Prostate gland (tissue), 2 donors: ENCODE data around the gene TSPAN14. TPM values are rescaled to one million over a fixed set of nuclear protein-coding genes. Genes with fewer than 3 reads are reported as not detected.
A peak's percentile ranks its signal among the peaks of the same experiment; 100 is the strongest.

Experiments
- DNase-seq: peaks from one replicate; pipeline ENCODE4 v3.0.0-alpha.2; 2019; ENCODE audit warnings: low spot score
- H3K27ac ChIP-seq, 2 donors: fragments of 200-600 bp; sonication (generic); 2 replicates each; pipeline ENCODE4 v1.5.1; 2017 to 2019
- H3K27me3 ChIP-seq: fragments of 200-600 bp; sonication (generic); replicated peaks from 2 replicates; pipeline ENCODE4 v1.5.1; 2019; ENCODE audit not compliant: insufficient read depth
- H3K36me3 ChIP-seq, 2 donors: fragments of 200-600 bp; sonication (generic); 1 replicate in 1 of 2; 2 replicates in 1 of 2; pipeline versions ENCODE4 v1.5.1 to v1.8.1; 2017 to 2019
- H3K4me1 ChIP-seq: fragments of 200-600 bp; sonication (generic); replicated peaks from 2 replicates; pipeline ENCODE4 v1.5.1; 2019
- H3K4me3 ChIP-seq, 2 donors: fragments of 200-600 bp; sonication (generic); 2 replicates each; pipeline ENCODE4 v1.5.1; 2017 to 2019
- H3K9me3 ChIP-seq: fragments of 200-600 bp; sonication (generic); 2 replicates; pipeline ENCODE4 v1.5.1; 2017
- POLR2A ChIP-seq: fragments of 450-650 bp; IDR thresholded peaks from one replicate; pipeline ENCODE4 v1.6.1; 2016; ENCODE audit warnings: antibody characterized with exemption, mild to moderate bottlenecking
- POLR2AphosphoS5 ChIP-seq: sonication (generic); formaldehyde crosslinking; IDR thresholded peaks from one replicate; pipeline ENCODE4 v1.6.1; 2017; ENCODE audit warnings: antibody characterized with exemption
- WGBS: methylation state at CpG from one replicate; pipeline ENCODE4 v1.1.5; 2018; 5-methylcytosine and 5-hydroxymethylcytosine counted together
- intact Hi-C: fragments of 100-400 bp; cut with DNase I; formaldehyde crosslinking; loops from one replicate; pipeline ENCODE4 v1.14.2; 2022
- total RNA-seq, 2 donors: library from RNA; depleted of rRNA; stranded (reverse); fragments of >200 nt; gene quantifications; one replicate each; pipeline ENCODE4 v1.1.0, GENCODE V29; 2016
- TF ChIP-seq, protein P1 (sequence below), 4 experiments: fragments of 200-600 bp in 2 of 4; fragments of 450-650 bp in 2 of 4; sonication (generic) in 2 of 4; IDR thresholded peaks; 1 replicate in 3 of 4; 2 replicates in 1 of 4; pipeline ENCODE4 v1.5.1; 2016 to 2019; ENCODE audit warnings: antibody characterized with exemption in 4 of 4, mild to moderate bottlenecking in 2 of 4, moderate library complexity in 2 of 4

Gene TSPAN14
- total RNA-seq, 2 donors from 2014 or later, result 69.8 to 103 TPM

DNA sequence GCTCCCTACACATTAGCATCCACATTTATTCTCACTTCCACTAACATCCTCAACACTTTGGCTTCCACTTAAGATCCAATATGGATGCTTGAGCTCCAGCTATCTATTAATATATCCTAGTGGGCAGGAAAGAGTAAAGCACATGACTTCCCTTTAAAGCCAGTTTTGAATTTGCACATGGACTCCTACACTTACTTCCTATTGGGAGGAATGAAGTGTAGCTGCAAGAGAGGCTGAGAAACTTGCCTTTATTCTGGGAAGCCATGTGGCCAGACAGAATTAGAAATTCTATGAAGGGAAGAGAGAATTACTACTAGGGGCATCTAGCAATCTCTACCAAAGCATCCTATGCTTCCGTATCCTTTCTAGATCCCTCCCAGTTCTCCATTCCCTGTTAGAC, 3.0 kb upstream of the TSPAN14 start:
- intact Hi-C loops, result no loop called here
- H3K36me3 ChIP-seq, result no peaks in the 10 kb centered on the region
- WGBS, result 100% methylated on average over 1 of the region's 1 CpG

DNA sequence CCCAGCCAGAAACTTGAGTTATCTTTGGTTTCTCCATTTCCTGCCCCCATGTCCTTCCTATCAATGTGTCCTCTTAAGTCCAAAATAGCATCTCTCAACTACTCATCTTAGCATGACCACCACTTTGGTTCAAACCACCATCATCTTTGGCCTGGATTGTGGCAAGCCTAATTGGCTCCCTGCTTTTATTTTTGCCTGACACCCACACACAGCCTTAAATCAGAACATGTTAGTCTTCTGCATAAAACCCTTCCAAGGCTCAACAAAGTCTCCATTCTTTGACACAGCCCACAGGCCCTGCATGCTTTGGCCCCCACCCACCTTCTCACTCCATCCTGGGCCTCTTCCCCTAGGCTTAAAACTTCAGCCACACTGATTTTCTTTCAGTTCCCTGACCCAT, 2.0 kb upstream of the TSPAN14 start:
- H3K9me3 ChIP-seq, result no peaks in the 10 kb centered on the region
- H3K27me3 ChIP-seq, result no peaks in the 10 kb centered on the region
- no peak for DNase-seq
- intact Hi-C loops, result no loop called here
- H3K27ac ChIP-seq, result no peak overlapping the region
- no peak for TF ChIP-seq POLR2A
- no peak for TF ChIP-seq POLR2AphosphoS5
- TF ChIP-seq, protein P1, sequence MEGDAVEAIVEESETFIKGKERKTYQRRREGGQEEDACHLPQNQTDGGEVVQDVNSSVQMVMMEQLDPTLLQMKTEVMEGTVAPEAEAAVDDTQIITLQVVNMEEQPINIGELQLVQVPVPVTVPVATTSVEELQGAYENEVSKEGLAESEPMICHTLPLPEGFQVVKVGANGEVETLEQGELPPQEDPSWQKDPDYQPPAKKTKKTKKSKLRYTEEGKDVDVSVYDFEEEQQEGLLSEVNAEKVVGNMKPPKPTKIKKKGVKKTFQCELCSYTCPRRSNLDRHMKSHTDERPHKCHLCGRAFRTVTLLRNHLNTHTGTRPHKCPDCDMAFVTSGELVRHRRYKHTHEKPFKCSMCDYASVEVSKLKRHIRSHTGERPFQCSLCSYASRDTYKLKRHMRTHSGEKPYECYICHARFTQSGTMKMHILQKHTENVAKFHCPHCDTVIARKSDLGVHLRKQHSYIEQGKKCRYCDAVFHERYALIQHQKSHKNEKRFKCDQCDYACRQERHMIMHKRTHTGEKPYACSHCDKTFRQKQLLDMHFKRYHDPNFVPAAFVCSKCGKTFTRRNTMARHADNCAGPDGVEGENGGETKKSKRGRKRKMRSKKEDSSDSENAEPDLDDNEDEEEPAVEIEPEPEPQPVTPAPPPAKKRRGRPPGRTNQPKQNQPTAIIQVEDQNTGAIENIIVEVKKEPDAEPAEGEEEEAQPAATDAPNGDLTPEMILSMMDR (IDR thresholded peaks at IDR 0.05), result no peak
- no peaks in the 10 kb centered on the region for H3K36me3 ChIP-seq
- H3K4me1 ChIP-seq, result no peaks in the 10 kb centered on the region
- no peak overlapping the region for H3K4me3 ChIP-seq

More for the DNA sequence above, 3.0 kb upstream of the TSPAN14 start:
- no peaks in the 10 kb centered on the region for H3K9me3 ChIP-seq
- TF ChIP-seq POLR2A, result no peak
- TF ChIP-seq, protein P1 (IDR thresholded peaks at IDR 0.05), result no peak
- TF ChIP-seq POLR2AphosphoS5, result no peak
- H3K27me3 ChIP-seq, result no peaks in the 10 kb centered on the region
- H3K4me3 ChIP-seq, result no peak overlapping the region
- H3K4me1 ChIP-seq, result no peaks in the 10 kb centered on the region
- H3K27ac ChIP-seq, result no peak overlapping the region
- no peak for DNase-seq

DNA sequence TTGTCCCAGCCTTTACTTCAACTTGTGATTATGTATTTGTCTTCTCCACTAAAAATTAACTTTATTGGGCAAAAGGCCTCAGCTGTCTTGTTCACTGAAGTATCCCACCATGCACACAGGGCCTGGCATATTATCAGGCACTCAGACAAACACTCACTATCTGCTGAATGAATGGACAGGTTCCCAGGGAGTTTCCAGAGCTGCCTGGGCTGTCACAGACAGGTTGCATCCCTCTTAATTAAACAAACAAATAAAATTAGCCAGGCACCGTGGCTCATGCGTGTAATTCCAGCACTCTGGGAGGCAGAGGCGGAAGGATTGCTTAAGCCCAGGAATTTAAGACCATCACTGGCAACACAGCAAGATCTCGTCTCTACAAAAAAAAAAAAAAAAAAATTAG, 1.5 kb upstream of the TSPAN14 start:
- intact Hi-C loops, result no loop called here
- Histone ChIP-seq H3K27ac (peak overlapping the region in 1 of 2 donors; percentile 92), H3K27me3 (no peaks in the 10 kb centered on the region), H3K9me3 (no peaks in the 10 kb centered on the region), H3K36me3 (no peaks in the 10 kb centered on the region), H3K4me3 (no peak overlapping the region), H3K4me1 (peaks cover under 1% of the 10 kb centered on the region)
- no peak for TF ChIP-seq POLR2A
- TF ChIP-seq POLR2AphosphoS5, result peak; percentile 23
- WGBS, result 30% methylated on average over 4 of the region's 4 CpGs
- DNase-seq, result no peak

DNA sequence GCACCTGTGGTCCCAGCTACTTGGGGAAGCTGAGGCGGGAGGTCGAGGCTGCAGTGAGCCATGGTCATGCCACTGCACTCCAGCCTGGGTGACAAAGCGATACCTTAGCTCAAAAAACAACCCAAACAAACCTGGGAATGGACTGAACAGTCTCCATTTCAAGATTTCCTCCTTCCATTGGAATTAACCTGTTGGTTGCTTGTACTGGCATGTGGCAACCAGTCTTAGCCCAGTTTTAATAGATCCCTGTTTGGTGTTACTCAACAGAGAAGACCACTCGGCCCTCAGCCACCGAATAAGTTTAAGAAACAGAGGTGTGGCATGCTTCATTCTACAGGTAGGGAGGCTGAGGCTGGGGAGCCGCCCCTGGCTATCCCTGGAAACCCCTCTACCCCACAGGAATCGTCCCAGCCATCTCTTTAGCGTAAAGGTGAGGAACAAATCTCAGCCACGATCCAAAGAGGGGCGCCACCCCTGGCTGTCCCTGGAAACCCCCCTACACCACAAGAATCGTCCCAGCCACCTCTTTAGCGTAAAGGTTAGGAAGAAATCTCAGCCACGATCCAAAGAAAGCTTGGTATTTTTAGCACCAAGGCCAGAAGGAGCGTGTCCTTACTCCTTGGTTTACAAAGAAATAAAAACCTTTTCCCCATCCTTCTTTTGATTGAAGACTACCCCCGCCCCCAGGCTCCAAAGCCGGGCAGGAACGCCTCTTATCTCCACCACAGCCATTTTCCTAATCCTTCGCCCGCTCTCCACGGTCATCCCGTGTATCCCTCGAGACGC, 861 bp upstream of the TSPAN14 start:
- intact Hi-C loops, result no loop called here
- peak overlapping the region; percentile 90 to 92 for H3K27ac ChIP-seq
- DNase-seq, result no peak
- H3K4me1 ChIP-seq, result peaks cover 6% of the 10 kb centered on the region
- 20% methylated on average over 23 of the region's 23 CpGs for WGBS
- H3K9me3 ChIP-seq, result no peaks in the 10 kb centered on the region
- peak overlapping the region; percentile 29 to 31 for H3K4me3 ChIP-seq
- no peaks in the 10 kb centered on the region for H3K36me3 ChIP-seq
- no peaks in the 10 kb centered on the region for H3K27me3 ChIP-seq
- TF ChIP-seq, protein P1 (IDR thresholded peaks at IDR 0.05), result peak in 1 of 4 experiments; percentile 11
- peak; percentile 38 for TF ChIP-seq POLR2AphosphoS5
- no peak for TF ChIP-seq POLR2A

DNA sequence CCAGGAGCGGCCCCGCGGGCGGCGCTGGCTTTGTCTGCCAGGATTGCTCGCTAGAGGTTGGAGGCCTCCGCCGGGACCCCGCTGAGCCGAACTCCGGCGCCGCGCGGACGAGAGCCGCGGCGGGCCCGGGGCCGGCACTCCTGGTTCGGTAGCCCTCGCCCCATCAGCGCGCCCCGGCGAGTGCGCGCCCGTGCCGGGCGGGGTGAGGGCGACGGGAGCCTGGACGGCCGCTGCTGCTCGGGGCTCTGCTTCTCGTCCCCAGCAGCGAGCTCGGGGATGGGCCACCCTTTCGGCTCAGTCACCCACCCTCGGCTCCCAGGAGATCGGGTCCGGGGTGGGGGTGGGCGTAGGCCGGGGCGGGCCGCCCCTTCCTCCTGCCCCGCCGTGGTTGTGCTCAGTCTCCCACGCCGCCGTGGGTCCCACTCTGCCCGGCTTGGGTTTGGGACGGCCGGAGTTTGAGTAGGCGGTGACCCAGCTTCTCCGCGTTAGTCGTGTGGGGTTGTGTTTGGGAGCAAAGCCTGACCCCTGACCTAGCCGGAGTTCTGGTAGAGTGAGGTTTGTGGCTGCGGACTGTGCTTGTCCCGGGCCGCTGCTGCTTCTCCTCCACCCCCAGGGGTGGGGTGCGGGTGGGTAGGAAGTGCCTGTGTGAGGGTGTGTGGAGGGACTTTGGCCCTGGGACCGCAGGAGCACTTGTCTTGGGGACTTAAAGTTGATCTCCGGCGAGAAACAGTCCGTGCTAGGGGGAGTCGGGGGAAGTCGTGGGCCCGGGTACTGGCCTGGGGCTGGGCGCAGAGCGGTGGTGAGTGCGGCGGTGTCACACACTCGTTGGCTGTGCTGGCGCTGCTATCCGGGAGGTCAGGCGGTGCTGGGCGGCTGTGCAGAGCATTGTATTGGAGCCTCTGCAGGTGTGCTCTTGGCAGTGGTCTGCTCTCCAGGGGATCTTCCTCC, 677 bp downstream of the TSPAN14 start:
- peak overlapping the region; percentile 98 to 99 for H3K27ac ChIP-seq
- H3K4me3 ChIP-seq, result peak overlapping the region; percentile 97 to 98
- DNase-seq, result no peak
- intact Hi-C loops, result loop anchor here (1.0 to 2.0 kb wide), 2 partner anchors 40 to 44 kb away; no protein-coding TSS in a partner anchor
- no peaks in the 10 kb centered on the region for H3K9me3 ChIP-seq
- no peaks in the 10 kb centered on the region for H3K27me3 ChIP-seq
- no peak for TF ChIP-seq POLR2A
- no peak for TF ChIP-seq POLR2AphosphoS5
- TF ChIP-seq, protein P1 (IDR thresholded peaks at IDR 0.05), result no peak
- H3K36me3 ChIP-seq, result no peaks in the 10 kb centered on the region
- under 1% methylated on average over 74 of the region's 81 CpGs for WGBS
- H3K4me1 ChIP-seq, result peaks cover 20% of the 10 kb centered on the region
